Endothelial cell of umbilical vein (primary cell): ENCODE data around the gene FOXJ2. TPM values are rescaled to one million over a fixed set of nuclear protein-coding genes. Genes with fewer than 3 reads are reported as not detected.

ENCODE experiments used
- BruUV-seq: library from RNA; stranded (reverse); fragments of 400-500 nt; replicated peaks from 2 replicates; lab custom pipeline; 2021; lab: Mats Ljungman, UMichigan
- CTCF ChIA-PET: fragments of 300-600, 350-600 bp; sonication (Branson Sonifier 250); formaldehyde crosslinking; loops from one replicate; lab custom pipeline; 2021; ENCODE audit warnings: antibody characterized with exemption, inconsistent platforms; lab: Charles Lee
- POLR2A ChIA-PET: fragments of 300-600, 350-600 bp; sonication (Branson Sonifier 250); formaldehyde crosslinking; loops from one replicate; lab custom pipeline; 2021; ENCODE audit warnings: antibody characterized with exemption, inconsistent platforms; lab: Charles Lee
- DNase-seq: peaks from one replicate; pipeline ENCODE4 v3.0.0-alpha.2; 2011; ENCODE audit warnings: low read depth, low spot score
- FAIRE-seq: peaks from 2 replicates; lab custom pipeline; 2011; peaks lifted over from hg19 to GRCh38; lab: Jason Lieb, UNC
- H2AFZ ChIP-seq: 2 replicates; pipeline ENCODE4 v1.6.0; 2012; ENCODE audit warnings: low read depth, low read length, control low read depth, inconsistent platforms
- H3K27ac ChIP-seq: 2 replicates; pipeline ENCODE4 v1.5.1; 2011; ENCODE audit warnings: low read depth, mild to moderate bottlenecking, control low read depth, low read length, moderate library complexity; ENCODE audit not compliant: insufficient read depth
- H3K27me3 ChIP-seq, 2 experiments: 2 replicates each; pipeline versions ENCODE4 v1.6.0 to v1.6.1; 2011; ENCODE audit warnings: low read length in 2 of 2, mixed read lengths in 1 of 2; ENCODE audit not compliant: control insufficient read depth in 2 of 2, insufficient read depth in 2 of 2
- H3K36me3 ChIP-seq, 2 experiments: 2 replicates in 1 of 2; 3 replicates in 1 of 2; pipeline ENCODE4 v1.5.1; 2011; ENCODE audit warnings: low read length in 2 of 2, mild to moderate bottlenecking in 1 of 2, moderate library complexity in 1 of 2; ENCODE audit not compliant: control insufficient read depth in 2 of 2, insufficient read depth in 2 of 2; ENCODE audit errors: extremely low read depth in 1 of 2
- H3K4me1 ChIP-seq: 3 replicates; pipeline ENCODE4 v1.5.1; 2011; ENCODE audit warnings: mild to moderate bottlenecking, low read length; ENCODE audit not compliant: control insufficient read depth, insufficient read depth; ENCODE audit errors: extremely low read depth
- H3K4me2 ChIP-seq: 2 replicates; pipeline ENCODE4 v1.6.1; 2011; ENCODE audit warnings: low read length, control low read depth, mixed read lengths; ENCODE audit not compliant: insufficient read depth
- H3K4me3 ChIP-seq, 3 experiments: fragments of 200-600 bp in 1 of 3; sonication (generic), shearing (Covaris generic) in 1 of 3; replicated peaks in 1 of 3; 2 replicates each; pipeline ENCODE4 v1.5.1; 2011 to 2016; ENCODE audit warnings: control low read depth in 3 of 3, low read length in 3 of 3, mild to moderate bottlenecking in 2 of 3, inconsistent platforms in 1 of 3, low read depth in 1 of 3, moderate library complexity in 1 of 3; ENCODE audit not compliant: insufficient read depth in 1 of 3
- H3K79me2 ChIP-seq: 2 replicates; pipeline ENCODE4 v1.6.0; 2012; ENCODE audit warnings: low read length, inconsistent platforms; ENCODE audit not compliant: control insufficient read depth, insufficient read depth
- H3K9ac ChIP-seq: replicated peaks from 2 replicates; pipeline ENCODE3; 2011; ENCODE audit warnings: low read length, control low read depth; ENCODE audit not compliant: insufficient read depth; ENCODE audit errors: extremely low read depth
- H3K9me1 ChIP-seq: replicated peaks from 3 replicates; pipeline ENCODE4 v1.6.0; 2011; ENCODE audit warnings: mild to moderate bottlenecking, low read length; ENCODE audit not compliant: control insufficient read depth, insufficient read depth; ENCODE audit errors: extremely low read depth
- H3K9me3 ChIP-seq: replicated peaks from 2 replicates; pipeline ENCODE4 v1.5.1; 2012; ENCODE audit warnings: low read length, inconsistent platforms; ENCODE audit not compliant: control insufficient read depth, insufficient read depth
- H4K20me1 ChIP-seq: replicated peaks from 2 replicates; pipeline ENCODE3; 2011; ENCODE audit warnings: mild to moderate bottlenecking, low read length; ENCODE audit not compliant: control insufficient read depth, insufficient read depth; ENCODE audit errors: extremely low read depth
- EZH2 ChIP-seq: IDR thresholded peaks from 2 replicates; pipeline ENCODE4 v1.6.1; 2012; ENCODE audit warnings: borderline replicate concordance, low read depth, mild to moderate bottlenecking, moderate library complexity, low read length, inconsistent platforms; ENCODE audit not compliant: severe bottlenecking
- FOS ChIP-seq: IDR thresholded peaks from 2 replicates; pipeline ENCODE4 v1.6.1; 2011; ENCODE audit warnings: mild to moderate bottlenecking, low read length, moderate library complexity, borderline replicate concordance; ENCODE audit not compliant: insufficient read depth
- GATA2 ChIP-seq: IDR thresholded peaks from 2 replicates; pipeline ENCODE4 v1.7.0; 2011; ENCODE audit warnings: low read depth, mild to moderate bottlenecking, moderate library complexity, mixed read lengths, low read length; ENCODE audit not compliant: insufficient read length, insufficient read depth
- JUN ChIP-seq: IDR thresholded peaks from 2 replicates; pipeline ENCODE4 v1.6.1; 2011; ENCODE audit warnings: borderline replicate concordance, low read depth; ENCODE audit not compliant: insufficient read length, insufficient read depth
- MYC ChIP-seq: IDR thresholded peaks from one replicate; pipeline ENCODE4 v1.6.1; 2011; ENCODE audit warnings: mild to moderate bottlenecking, low read depth, low read length
- POLR2A ChIP-seq: IDR thresholded peaks from 2 replicates; pipeline ENCODE4 v1.6.1; 2012; ENCODE audit warnings: low read depth, mild to moderate bottlenecking, control low read depth, low read length
- POLR2AphosphoS5 ChIP-seq: IDR thresholded peaks from 2 replicates; pipeline ENCODE4 v1.6.1; 2012; ENCODE audit warnings: low read depth, mild to moderate bottlenecking, control low read depth, low read length, moderate library complexity; ENCODE audit not compliant: insufficient read depth
- dilution Hi-C: fragments of 300-500 bp; cut with MboI; formaldehyde crosslinking; loops from one replicate; pipeline ENCODE4 v1.15.0; 2019; ENCODE audit warnings: low sequenced_read_pairs; ENCODE audit not compliant: extremely low pct_ligation_motif_present
- intact Hi-C: fragments of 100-400 bp; cut with micrococcal nuclease; formaldehyde crosslinking; loops from one replicate; pipeline ENCODE4 v1.10.0; 2022
- polyA plus RNA-seq, 4 experiments: library from polyadenylated mRNA; depleted of rRNA in 3 of 4; stranded (reverse) in 3 of 4; unstranded in 1 of 4; fragments of >200 nt; gene quantifications; 2 replicates each; pipeline versions ENCODE4 v1.2.1 to v1.2.3, GENCODE V29; 2011 to 2012; ENCODE audit warnings: missing spikeins in 1 of 4
- total RNA-seq: library from RNA; stranded (reverse); gene quantifications from 2 replicates; pipeline ENCODE4 v1.2.3, GENCODE V29; 2021
- TF ChIP-seq, protein P1 (sequence below), 2 donors: IDR thresholded peaks; 1 replicate in 1 of 2; 2 replicates in 1 of 2; pipeline ENCODE4 v1.5.1; 2011; ENCODE audit warnings: low read length in 2 of 2, mild to moderate bottlenecking in 2 of 2, moderate library complexity in 2 of 2, control low read depth in 1 of 2, inconsistent platforms in 1 of 2, low read depth in 1 of 2; ENCODE audit not compliant: insufficient read depth in 1 of 2; ENCODE audit errors: extremely low read depth in 1 of 2
- TF ChIP-seq, protein P2 (sequence below): IDR thresholded peaks from 2 replicates; pipeline ENCODE4 v1.6.1; 2011; ENCODE audit not compliant: insufficient read depth, insufficient read length

The FOXJ2 gene
- total and polyA plus RNA-seq, 2 donors (not counting 3 experiments of a cell fraction or from before 2014, with no cell fraction given), result 6.2 to 13.9 TPM

DNA sequence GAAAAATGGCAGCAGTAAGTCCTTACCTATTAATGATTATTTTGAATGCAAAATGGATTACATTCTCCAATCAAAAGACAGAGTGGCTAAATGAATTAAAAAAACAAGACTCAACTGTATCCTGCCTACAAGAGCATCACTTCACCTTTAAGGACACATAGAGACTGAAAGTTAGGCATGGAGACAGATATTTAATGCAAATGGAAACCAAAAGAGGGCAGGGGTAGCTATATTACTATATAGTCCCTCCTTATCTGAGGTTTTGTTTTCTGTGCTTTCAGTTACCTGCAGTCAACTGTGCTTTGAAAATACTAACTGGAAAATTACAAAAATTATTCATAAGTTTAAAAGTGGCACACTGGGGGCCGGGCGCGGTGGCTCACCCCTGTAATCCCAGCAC lies 66.7 kb downstream of the FOXJ2 start:
- H3K79me2 ChIP-seq, result no peaks in the 10 kb centered on the region
- no peaks in the 10 kb centered on the region for H3K4me1 ChIP-seq
- CTCF ChIA-PET, result no interaction called here
- no peaks in the 10 kb centered on the region for H3K27me3 ChIP-seq
- no peak for DNase-seq
- intact Hi-C loops (no loop called here), dilution Hi-C loops (no loop called here)
- no peak overlapping the region for H3K4me3 ChIP-seq
- H3K9me3 ChIP-seq, result no peaks in the 10 kb centered on the region
- H3K9me1 ChIP-seq, result no peaks in the 10 kb centered on the region
- H3K27ac ChIP-seq, result no peak overlapping the region
- H4K20me1 ChIP-seq, result no peaks in the 10 kb centered on the region
- FAIRE-seq, result no peak
- POLR2A ChIA-PET, result no interaction called here
- peaks cover 2 to 8% of the 10 kb centered on the region in 2 experiments for H3K36me3 ChIP-seq
- no peak overlapping the region for H2AFZ ChIP-seq
- no TSS peak for BruUV-seq
- H3K9ac ChIP-seq, result no peak overlapping the region
- H3K4me2 ChIP-seq, result no peak overlapping the region
- TF ChIP-seq FOS (no peak), GATA2 (no peak), MYC (no peak), POLR2A (no peak), JUN (no peak), EZH2 (no peak), POLR2AphosphoS5 (no peak)
- TF ChIP-seq, protein P1, sequence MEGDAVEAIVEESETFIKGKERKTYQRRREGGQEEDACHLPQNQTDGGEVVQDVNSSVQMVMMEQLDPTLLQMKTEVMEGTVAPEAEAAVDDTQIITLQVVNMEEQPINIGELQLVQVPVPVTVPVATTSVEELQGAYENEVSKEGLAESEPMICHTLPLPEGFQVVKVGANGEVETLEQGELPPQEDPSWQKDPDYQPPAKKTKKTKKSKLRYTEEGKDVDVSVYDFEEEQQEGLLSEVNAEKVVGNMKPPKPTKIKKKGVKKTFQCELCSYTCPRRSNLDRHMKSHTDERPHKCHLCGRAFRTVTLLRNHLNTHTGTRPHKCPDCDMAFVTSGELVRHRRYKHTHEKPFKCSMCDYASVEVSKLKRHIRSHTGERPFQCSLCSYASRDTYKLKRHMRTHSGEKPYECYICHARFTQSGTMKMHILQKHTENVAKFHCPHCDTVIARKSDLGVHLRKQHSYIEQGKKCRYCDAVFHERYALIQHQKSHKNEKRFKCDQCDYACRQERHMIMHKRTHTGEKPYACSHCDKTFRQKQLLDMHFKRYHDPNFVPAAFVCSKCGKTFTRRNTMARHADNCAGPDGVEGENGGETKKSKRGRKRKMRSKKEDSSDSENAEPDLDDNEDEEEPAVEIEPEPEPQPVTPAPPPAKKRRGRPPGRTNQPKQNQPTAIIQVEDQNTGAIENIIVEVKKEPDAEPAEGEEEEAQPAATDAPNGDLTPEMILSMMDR (IDR thresholded peaks at IDR 0.05; ENCODE audit: extremely low read depth in 1 of 2, insufficient read depth in 1 of 2, low read depth in 1 of 2, low read length in 2 of 2), result no peak
- TF ChIP-seq, protein P2, sequence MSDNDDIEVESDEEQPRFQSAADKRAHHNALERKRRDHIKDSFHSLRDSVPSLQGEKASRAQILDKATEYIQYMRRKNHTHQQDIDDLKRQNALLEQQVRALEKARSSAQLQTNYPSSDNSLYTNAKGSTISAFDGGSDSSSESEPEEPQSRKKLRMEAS, result no peak

Other genes with a start within 250 kb of the FOXJ2 start
- not detected in 2 replicates for gene NANOG, start 243.3 kb upstream of the FOXJ2 start, total RNA-seq
- 0.03 TPM in 1 of 2 replicates, not detected in the other for gene NANOG, start 243.3 kb upstream of the FOXJ2 start, polyA plus RNA-seq
- 1.5 TPM in 1 of 2 replicates, not detected in the other for gene SLC2A14, start 159.8 kb upstream of the FOXJ2 start, total RNA-seq
- not detected in 2 replicates for gene SLC2A14, start 159.8 kb upstream of the FOXJ2 start, polyA plus RNA-seq
- gene SLC2A3, start 96.5 kb upstream of the FOXJ2 start, total RNA-seq, result 13.9 and 25.7 TPM in 2 replicates
- 12.7 and 20.8 TPM in 2 replicates for gene SLC2A3, start 96.5 kb upstream of the FOXJ2 start, polyA plus RNA-seq
- 0.21 and 0.22 TPM in 2 replicates for gene C3AR1, start 33.6 kb downstream of the FOXJ2 start, total RNA-seq
- gene C3AR1, start 33.6 kb downstream of the FOXJ2 start, polyA plus RNA-seq, result 0.70 and 1.1 TPM in 2 replicates
- 23.6 and 24.6 TPM in 2 replicates for gene NECAP1, start 49.6 kb downstream of the FOXJ2 start, total RNA-seq
- 18.9 and 23.4 TPM in 2 replicates for gene NECAP1, start 49.6 kb downstream of the FOXJ2 start, polyA plus RNA-seq
- 0.86 and 0.95 TPM in 2 replicates for gene CLEC4A, start 90.9 kb downstream of the FOXJ2 start, total RNA-seq
- gene CLEC4A, start 90.9 kb downstream of the FOXJ2 start, polyA plus RNA-seq, result 0.52 and 0.68 TPM in 2 replicates
- gene ZNF705A, start 124.3 kb downstream of the FOXJ2 start, total RNA-seq, result not detected in 2 replicates
- gene ZNF705A, start 124.3 kb downstream of the FOXJ2 start, polyA plus RNA-seq, result not detected in 2 replicates
- not detected in 2 replicates for gene FAM90A1, start 194.9 kb downstream of the FOXJ2 start, total RNA-seq
- gene FAM90A1, start 194.9 kb downstream of the FOXJ2 start, polyA plus RNA-seq, result 0.10 and 0.13 TPM in 2 replicates